Ovary (tissue), 9 donors: ENCODE measurements around the gene PHB1. TPM values are rescaled to one million over a fixed set of nuclear protein-coding genes. Genes with fewer than 3 reads are reported as not detected.
"Not testable (repeated sequence)": the region's sequence is repeated elsewhere in the genome, so short reads cannot be mapped to it uniquely, and the experiment has no call there.

ENCODE experiments used
- DNase-seq, 5 donors: peaks; one replicate each; pipeline ENCODE4 v3.0.0-alpha.2; 2019 to 2020
- H3K27ac ChIP-seq, 2 donors: fragments of 200-600 bp; one replicate each; pipeline versions ENCODE4 v1.5.1 to v1.8.0; 2019 to 2022
- H3K27me3 ChIP-seq: fragments of 200-600 bp; one replicate; pipeline ENCODE4 v1.8.0; 2022
- H3K36me3 ChIP-seq: fragments of 200-600 bp; sonication (generic); one replicate; pipeline ENCODE4 v1.5.1; 2019
- H3K4me1 ChIP-seq: one replicate; pipeline ENCODE4 v1.8.1; 2013; ENCODE audit warnings: mild to moderate bottlenecking, moderate library complexity; ENCODE audit not compliant: insufficient read depth
- H3K4me3 ChIP-seq: fragments of 200-600 bp; sonication (generic); one replicate; pipeline ENCODE4 v1.5.1; 2017
- H3K9me3 ChIP-seq, 2 donors: fragments of 200-600 bp in 1 of 2; sonication (generic) in 1 of 2; one replicate each; pipeline versions ENCODE4 v1.5.1 to v1.8.1; 2013 to 2019; ENCODE audit warnings: mild to moderate bottlenecking in 1 of 2, moderate library complexity in 1 of 2
- CTCF ChIP-seq, 3 donors: fragments of 450-650 bp in 2 of 3; fragments of 200-600 bp in 1 of 3; IDR thresholded peaks; one replicate each; pipeline versions ENCODE4 v1.5.1 to v1.8.0; 2016 to 2022; ENCODE audit warnings: antibody characterized with exemption in 3 of 3, mild to moderate bottlenecking in 1 of 3
- EP300 ChIP-seq: sonication (generic); formaldehyde crosslinking; IDR thresholded peaks from one replicate; pipeline ENCODE4 v1.6.1; 2017; ENCODE audit warnings: antibody characterized with exemption
- POLR2A ChIP-seq: fragments of 450-650 bp; IDR thresholded peaks from one replicate; pipeline ENCODE4 v1.6.1; 2017; ENCODE audit warnings: antibody characterized with exemption, mild to moderate bottlenecking, moderate library complexity
- WGBS, 3 donors: extraction: QIAGEN DNeasy Blood & Tissue Kit in 1 of 3; methylation state at CpG; one replicate each; pipeline versions ENCODE4 v1.1.5 to v1.1.7; 2013 to 2017; 5-methylcytosine and 5-hydroxymethylcytosine counted together
- intact Hi-C, 4 donors: fragments of 100-400 bp; cut with DNase I; formaldehyde crosslinking; loops; one replicate each; pipeline versions ENCODE4 v1.11.0 to v1.15.1; 2022 to 2023
- polyA plus RNA-seq, 2 donors: library from polyadenylated mRNA; stranded (reverse); fragments of 200-250 nt in 1 of 2; fragments of 350-450 nt in 1 of 2; fragmentation: Illumina TruSeq in 1 of 2; extraction: RNeasy Lipid Tissue Mini Kit (QIAGEN cat#74804) in 1 of 2; gene quantifications; one replicate each; pipeline ENCODE4 v1.2.3, GENCODE V29; 2013 to 2014
- total RNA-seq, 7 donors: library from RNA; depleted of rRNA in 2 of 7; stranded (reverse); fragments of >200 nt in 2 of 7; fragmentation: NEBNext Ultra II Directional in 3 of 7; extraction: Animal tissue kit (Norgen Biotek cat#: 25700) in 3 of 7; gene quantifications; one replicate each; pipeline versions ENCODE4 v1.1.0 to v1.2.4, GENCODE V29; 2016 to 2023
- donor health status: DM: no; HTN: no; CAD: no; lungs with moderate emphysema.
- donor health status: DM: no; HTN: no; CAD: no.
- donor health status: Bipolar disorder and iron deficiency.
- donor health status: DM: yes; HTN: yes; CAD: no.
- donor health status: DM: no; HTN: no; CAD: no.
- donor health status: DM: yes; HTN: yes; CAD: no.

The PHB1 gene
- total and polyA plus RNA-seq, 9 donors, result 46.0 to 148 (median 106) TPM

- no peak for DNase-seq
- H3K4me1 ChIP-seq, result no peaks in the 10 kb centered on the region
- H3K27ac ChIP-seq, result no peak overlapping the region
- intact Hi-C loops, result no loop called here
- H3K27me3 ChIP-seq, result no peaks in the 10 kb centered on the region
- no peaks in the 10 kb centered on the region for H3K36me3 ChIP-seq
- no peak overlapping the region for H3K4me3 ChIP-seq
- 37 to 53% (median 40%) methylated on average over 2 of the region's 2 CpGs for WGBS, 3 donors
- H3K9me3 ChIP-seq, result no peaks in the 10 kb centered on the region
- TF ChIP-seq EP300 (no peak), POLR2A (no peak), CTCF (IDR thresholded peaks at IDR 0.05) (no peak)
These were observed 49.0 kb downstream of the PHB1 start for GRCh38 chr17:49365667-49366066.

GRCh38 chr17:49365126-49365525 lies 49.6 kb downstream of the PHB1 start:
- intact Hi-C loops, H3K4me3 ChIP-seq, H3K27me3 ChIP-seq, H3K4me1 ChIP-seq, H3K27ac ChIP-seq, H3K36me3 ChIP-seq, H3K9me3 ChIP-seq: not testable (repeated sequence)
- WGBS, 3 donors, result 92 to 93% (median 92%) methylated on average over 10 of the region's 10 CpGs
- DNase-seq, result peak in 1 of 5 donors; percentile 3

DNA sequence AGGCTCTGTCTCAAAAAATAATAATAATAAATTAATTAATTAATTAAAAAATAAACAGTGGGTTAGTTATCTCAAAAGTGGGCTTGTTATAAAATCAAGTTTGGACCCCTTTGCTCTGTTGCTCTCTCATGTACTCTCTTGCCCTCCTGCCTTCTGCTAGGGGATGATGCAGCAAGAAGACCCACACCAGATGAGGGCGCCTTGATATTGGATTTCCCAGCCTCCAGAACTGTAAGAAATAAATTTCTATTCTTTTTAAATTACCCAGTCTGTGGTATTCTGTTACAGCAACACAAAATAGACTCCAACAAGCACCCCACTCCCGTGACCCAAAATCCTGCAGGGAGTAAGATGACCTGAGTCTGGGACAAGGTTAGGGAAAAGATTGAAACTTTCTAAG lies 50.6 kb downstream of the PHB1 start:
- TF ChIP-seq CTCF (IDR thresholded peaks at IDR 0.05) (no peak), POLR2A (no peak), EP300 (no peak)
- Histone ChIP-seq H3K4me1 (peaks cover 3% of the 10 kb centered on the region), H3K4me3 (no peak overlapping the region), H3K27ac (no peak overlapping the region), H3K27me3 (no peaks in the 10 kb centered on the region), H3K36me3 (no peaks in the 10 kb centered on the region), H3K9me3 (no peaks in the 10 kb centered on the region)
- DNase-seq, result no peak
- WGBS, 3 donors, result 67 to 95% (median 91%) methylated on average over 2 of the region's 2 CpGs
- intact Hi-C loops, result no loop called here

- H3K4me1 ChIP-seq, result peaks cover 6% of the 10 kb centered on the region
- TF ChIP-seq POLR2A (no peak), EP300 (no peak), CTCF (IDR thresholded peaks at IDR 0.05) (no peak)
- WGBS, 3 donors, result 89 to 94% (median 91%) methylated on average over 4 of the region's 4 CpGs
- intact Hi-C loops, result no loop called here
- H3K27ac ChIP-seq, result no peak overlapping the region
- no peaks in the 10 kb centered on the region for H3K9me3 ChIP-seq
- DNase-seq, result no peak
- H3K27me3 ChIP-seq, result no peaks in the 10 kb centered on the region
- H3K36me3 ChIP-seq, result no peaks in the 10 kb centered on the region
- no peak overlapping the region for H3K4me3 ChIP-seq
These were observed 51.4 kb downstream of the PHB1 start for GRCh38 chr17:49363251-49363650.

- Histone ChIP-seq H3K4me1 (peaks cover 6% of the 10 kb centered on the region), H3K4me3 (peak overlapping the region; percentile 86), H3K27ac (peak overlapping the region in 1 of 2 donors; percentile 96), H3K27me3 (no peaks in the 10 kb centered on the region), H3K36me3 (no peaks in the 10 kb centered on the region), H3K9me3 (no peaks in the 10 kb centered on the region)
- DNase-seq, result no peak
- TF ChIP-seq EP300, result no peak
- TF ChIP-seq POLR2A, result no peak
- no peak for TF ChIP-seq CTCF (IDR thresholded peaks at IDR 0.05)
- 9 to 11% (median 9%) methylated on average over 10 of the region's 10 CpGs for WGBS, 3 donors
- intact Hi-C loops, result no loop called here
These were observed 52.0 kb downstream of the PHB1 start for GRCh38 chr17:49362723-49363117.
